ENCODE data around the gene SP2. TPM values are rescaled to one million over a fixed set of nuclear protein-coding genes. Genes with fewer than 3 reads are reported as not detected.

SP2 gene
- total and polyA plus RNA-seq, 2 of the 8 experiments (the other 6 are each of a cell fraction or from before 2014, with no cell fraction given) = 5.6 to 13.8 TPM

GRCh38 chr17:47924785-47925677, 29.0 kb downstream of the SP2 start:
- no peak overlapping the region for H3K4me2 ChIP-seq (ENCODE audit: insufficient read depth in 1 of 2, low read depth in 2 of 2, low read length in 2 of 2)
- TF ChIP-seq MAX (IDR thresholded peaks at IDR 0.05) (no peak), EZH2 (IDR thresholded peaks at IDR 0.05; ENCODE audit: low read depth, low read length, severe bottlenecking) (no peak), POU5F1 (IDR thresholded peaks at IDR 0.05; ENCODE audit: low read depth, low read length) (no peak), GABPA (IDR thresholded peaks at IDR 0.05; ENCODE audit: borderline replicate concordance, insufficient read depth, low read length) (no peak), POLR2AphosphoS5 (IDR thresholded peaks at IDR 0.05; ENCODE audit: low read depth, low read length) (no peak), ASH2L (IDR thresholded peaks at IDR 0.05; ENCODE audit: low read length) (no peak), JUND (IDR thresholded peaks at IDR 0.05; ENCODE audit: low read length) (no peak)
- DNase-seq (ENCODE audit: low read depth in 1 of 2, low spot score in 2 of 2) (no peak), FAIRE-seq (no peak)
- H3K23me2 ChIP-seq (ENCODE audit: low read depth, low read length) = no peaks in the 10 kb centered on the region
- no peak overlapping the region for H3K56ac ChIP-seq (replicated peaks; ENCODE audit: insufficient read length, low read depth, low read length)
- H2BK20ac ChIP-seq (ENCODE audit: low read length) = no peak overlapping the region
- no peak overlapping the region for H2BK12ac ChIP-seq (ENCODE audit: low read depth, low read length)
- H3K9me3 ChIP-seq (ENCODE audit: insufficient read depth in 2 of 2, low read depth in 1 of 2, low read length in 1 of 2) = no peaks in the 10 kb centered on the region
- no peaks in the 10 kb centered on the region for H3K27me3 ChIP-seq (replicated peaks in 1 of 4; ENCODE audit: control insufficient read depth in 3 of 4, extremely low read depth in 1 of 4, insufficient read depth in 3 of 4, low read length in 3 of 4)
- no peaks in the 10 kb centered on the region for H3K79me2 ChIP-seq (ENCODE audit: control insufficient read depth in 1 of 2, insufficient read depth in 2 of 2, low read length in 2 of 2)
- no peaks in the 10 kb centered on the region for H3K79me1 ChIP-seq (ENCODE audit: low read depth, low read length)
- H3K4ac ChIP-seq (replicated peaks; ENCODE audit: insufficient read length, low read depth, low read length) = no peak overlapping the region
- H3K36me3 ChIP-seq (ENCODE audit: control insufficient read depth in 2 of 4, insufficient read depth in 4 of 4, low read length in 3 of 4) = peaks cover 3 to 22% (median 8%) of the 10 kb centered on the region in 4 experiments; a peak in 6 of 8 replicates
- no peak overlapping the region for H3K14ac ChIP-seq (ENCODE audit: insufficient read length)
- H2BK5ac ChIP-seq (ENCODE audit: low read depth, low read length) = no peak overlapping the region
- POLR2A ChIA-PET (ENCODE audit: partially characterized antibody) = interaction anchor here (1.1 to 1.6 kb wide), 4 partner anchors 11 to 30 kb away, joined by 3 to 5 read pairs (median 4); partner anchors contain the start of gene SP2
- peaks cover 0 to 4% of the 10 kb centered on the region in 2 experiments for H4K20me1 ChIP-seq (replicated peaks in 1 of 2; ENCODE audit: control insufficient read depth in 1 of 2, insufficient read depth in 2 of 2, low read length in 2 of 2)
- no peak overlapping the region for H4K91ac ChIP-seq (replicated peaks; ENCODE audit: insufficient read length, low read length)
- H3K18ac ChIP-seq (ENCODE audit: extremely low read depth, low read length) = no peak overlapping the region
- no peak overlapping the region for H2AFZ ChIP-seq (ENCODE audit: low read length)
- H2AK5ac ChIP-seq (ENCODE audit: low read depth, low read length) = no peak overlapping the region
- no peak overlapping the region for H4K5ac ChIP-seq (ENCODE audit: insufficient read length, low read depth, low read length)
- WGBS, 2 experiments (ENCODE audit: extremely low coverage in 1 of 2, insufficient coverage in 1 of 2, insufficient read length in 1 of 2, insufficient replicate concordance in 2 of 2, low coverage in 1 of 2, low lambda C conversion rate in 2 of 2, missing lambda C conversion rate in 1 of 2) = 93% methylated on average over 23 of the region's 23 CpGs; no CpG with 5 or more reads in 1 of the 2 experiments
- H3K4me3 ChIP-seq (ENCODE audit: extremely low read depth in 1 of 4, insufficient read depth in 2 of 4, low read depth in 3 of 4, low read length in 4 of 4) = no peak overlapping the region
- no peak overlapping the region for H4K8ac ChIP-seq (ENCODE audit: extremely low read depth, insufficient read depth, low read length)
- H2BK120ac ChIP-seq (replicated peaks; ENCODE audit: low read depth, low read length) = no peak overlapping the region
- no peak overlapping the region for H3K23ac ChIP-seq (ENCODE audit: insufficient read length)
- H3K27ac ChIP-seq (ENCODE audit: low read depth, low read length) = no peak overlapping the region
- H3K9ac ChIP-seq (replicated peaks in 1 of 4; ENCODE audit: extremely low read depth in 1 of 4, low read depth in 3 of 4, low read length in 3 of 4) = no peak overlapping the region
- CTCF ChIA-PET (ENCODE audit: partially characterized antibody) = interaction anchor here (0.6 to 13.8 kb wide), 10 partner anchors 9 to 419 kb away, joined by 3 to 154 read pairs (median 4); partner anchors contain the start of genes PNPO and SCRN2
- no peak overlapping the region for H2BK15ac ChIP-seq (ENCODE audit: low read length)
- H3K4me1 ChIP-seq (replicated peaks in 1 of 4; ENCODE audit: control insufficient read depth in 3 of 4, insufficient read depth in 4 of 4, low read length in 3 of 4) = no peaks in the 10 kb centered on the region
